GM10847 (cell line): ENCODE results near the gene TSC22D4.

ENCODE experiments used
- POLR2A ChIP-seq: IDR thresholded peaks from 2 replicates; pipeline ENCODE4 v1.6.1; 2011; ENCODE audit not compliant: insufficient read length; ENCODE audit errors: extremely low read depth

TSC22D4 gene

GRCh38 chr7:100492738-100493475, 13.9 kb upstream of the TSC22D4 start:
- TF ChIP-seq POLR2A, result no peak

GRCh38 chr7:100491192-100491578, 12.2 kb upstream of the TSC22D4 start:
- TF ChIP-seq POLR2A, result no peak

DNA sequence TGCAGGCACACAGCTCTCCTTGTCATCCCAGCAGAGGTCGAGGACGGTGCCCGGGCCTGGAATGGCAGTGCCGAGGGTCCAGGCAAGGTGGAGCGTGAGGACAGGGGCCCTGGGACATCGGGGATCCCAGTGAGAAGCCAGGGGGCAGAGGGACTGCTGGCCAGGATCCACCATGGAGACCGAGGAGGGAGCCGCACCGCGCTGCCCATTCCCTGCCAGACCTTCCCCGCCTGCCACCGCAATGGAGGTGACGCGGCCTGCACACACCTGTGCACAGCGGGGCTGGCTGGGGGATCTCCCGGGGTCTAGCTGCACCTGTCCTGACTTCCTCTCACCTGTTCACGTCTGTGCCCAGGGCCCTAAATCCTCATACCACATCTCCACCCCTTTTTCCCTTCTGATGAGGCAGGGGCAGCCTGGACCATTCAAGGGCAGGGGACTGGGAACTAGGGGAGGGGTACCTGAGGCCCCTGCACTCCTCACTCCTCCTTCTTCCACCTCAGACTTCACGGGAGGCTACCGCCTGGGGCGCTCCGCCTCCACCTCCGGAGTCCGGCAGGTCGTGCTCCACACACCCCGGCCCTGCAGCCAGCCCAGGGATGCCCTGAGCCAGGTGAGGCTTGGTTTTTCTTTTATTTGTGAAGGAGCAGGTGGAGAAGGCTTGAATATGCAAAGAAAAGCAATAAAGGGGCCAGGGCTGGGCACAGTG, 11.6 kb upstream of the TSC22D4 start:
- no peak for TF ChIP-seq POLR2A

DNA sequence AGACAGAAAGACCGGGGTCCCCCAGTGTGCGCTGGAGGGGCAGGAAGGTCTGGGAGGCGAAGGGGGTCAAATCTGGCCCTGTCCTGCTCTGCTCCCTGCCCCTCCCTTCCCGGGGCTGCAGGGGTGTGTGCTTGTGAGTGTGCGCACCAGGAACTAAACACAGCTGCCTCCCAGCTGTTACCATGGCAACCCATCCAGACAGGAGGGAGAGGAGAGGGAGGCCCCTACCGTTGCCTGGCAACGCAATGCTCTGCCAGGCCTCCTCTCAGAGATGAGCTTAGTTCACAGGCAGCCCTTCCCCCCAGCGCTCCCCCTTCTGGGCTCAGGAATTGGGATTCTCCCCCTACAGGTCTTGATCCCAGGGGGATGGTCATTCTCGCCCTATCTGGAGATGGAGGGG, 10.8 kb upstream of the TSC22D4 start:
- TF ChIP-seq POLR2A, result no peak

DNA sequence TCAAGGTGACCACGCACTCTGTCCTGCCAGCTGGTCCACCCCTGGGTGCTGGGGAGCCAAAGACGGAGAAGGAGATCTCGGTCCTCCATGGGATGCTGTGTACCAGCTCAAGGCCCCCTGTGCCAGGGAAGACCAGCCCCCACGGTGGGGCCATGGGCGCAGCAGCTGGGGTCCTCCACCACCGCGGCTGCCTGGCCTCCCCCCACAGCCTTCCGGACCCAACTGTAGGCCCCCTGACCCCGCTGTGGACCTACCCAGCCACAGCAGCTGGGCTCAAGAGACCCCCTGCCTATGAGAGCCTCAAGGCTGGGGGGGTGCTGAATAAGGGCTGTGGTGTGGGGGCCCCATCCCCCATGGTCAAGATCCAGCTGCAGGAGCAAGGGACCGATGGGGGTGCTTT, 10.1 kb upstream of the TSC22D4 start:
- TF ChIP-seq POLR2A, result no peak

- TF ChIP-seq POLR2A, result no peak
These were observed 9.5 kb upstream of the TSC22D4 start for GRCh38 chr7:100488333-100489095.

GRCh38 chr7:100486753-100487446, 7.9 kb upstream of the TSC22D4 start:
- TF ChIP-seq POLR2A, result no peak

- no peak for TF ChIP-seq POLR2A
These were observed 7.2 kb upstream of the TSC22D4 start for GRCh38 chr7:100486111-100486636.

GRCh38 chr7:100485471-100485876, 6.5 kb upstream of the TSC22D4 start:
- TF ChIP-seq POLR2A, result no peak

GRCh38 chr7:100484673-100485045, 5.6 kb upstream of the TSC22D4 start:
- no peak for TF ChIP-seq POLR2A

- TF ChIP-seq POLR2A, result no peak
These were observed 5.0 kb upstream of the TSC22D4 start, which contains the start of gene NYAP1 for GRCh38 chr7:100483722-100484672. TSS of gene NYAP1 (plus strand) at chr7:100483927. CDS start at chr7:100485312, 1,385 bp downstream.

DNA sequence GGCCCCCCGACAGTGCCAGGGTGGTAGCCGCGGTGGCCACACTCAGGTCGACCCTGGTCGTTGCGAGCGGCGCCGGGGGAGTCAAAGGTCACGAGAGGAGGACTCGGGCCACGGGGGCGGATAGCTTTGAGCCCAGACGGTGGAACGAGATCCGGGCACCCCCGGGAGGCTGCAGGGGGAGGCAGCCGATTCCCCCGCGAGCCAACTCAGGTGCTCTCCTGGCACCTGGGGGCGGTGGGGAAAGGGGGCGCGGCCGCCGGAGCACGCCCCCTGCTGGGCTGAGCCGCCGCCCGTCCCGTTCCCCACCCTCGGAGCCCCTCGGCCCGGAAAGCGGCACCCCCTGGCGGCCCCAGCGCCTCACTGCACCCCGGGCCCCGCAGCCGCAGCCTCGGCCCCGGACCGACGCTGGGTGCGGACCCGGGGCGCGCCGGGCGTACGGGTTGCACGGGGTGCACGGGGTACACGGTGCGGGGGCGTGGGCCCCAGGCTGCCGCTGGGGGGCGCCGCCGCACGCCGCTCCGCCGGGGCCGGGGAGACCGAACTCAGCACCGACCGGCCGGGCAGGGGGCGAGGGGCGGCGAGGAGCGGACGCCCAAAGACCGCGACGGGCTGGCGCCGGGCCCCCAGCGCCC, 4.2 kb upstream of the TSC22D4 start:
- no peak for TF ChIP-seq POLR2A

GRCh38 chr7:100482728-100483089, 3.7 kb upstream of the TSC22D4 start:
- no peak for TF ChIP-seq POLR2A

DNA sequence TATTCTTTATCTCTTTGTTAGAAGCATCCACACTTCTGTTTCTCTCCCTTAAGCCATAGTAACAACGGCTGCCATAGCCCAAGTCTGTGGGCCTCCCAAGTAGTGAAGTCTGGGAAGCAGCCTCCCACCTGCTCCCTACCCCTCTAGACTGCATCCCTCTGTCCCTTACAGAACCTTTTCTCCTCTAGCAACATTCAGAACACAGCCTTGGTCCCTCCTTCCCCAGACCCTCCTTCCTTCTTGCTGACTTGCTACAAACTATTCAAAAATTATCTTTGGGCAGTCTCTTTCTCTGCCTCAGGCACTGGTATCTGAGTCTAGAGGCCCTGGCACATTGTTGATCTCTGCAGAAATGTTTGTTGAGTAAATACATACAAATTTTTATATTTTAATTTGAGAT, 2.5 kb upstream of the TSC22D4 start:
- TF ChIP-seq POLR2A, result no peak

DNA sequence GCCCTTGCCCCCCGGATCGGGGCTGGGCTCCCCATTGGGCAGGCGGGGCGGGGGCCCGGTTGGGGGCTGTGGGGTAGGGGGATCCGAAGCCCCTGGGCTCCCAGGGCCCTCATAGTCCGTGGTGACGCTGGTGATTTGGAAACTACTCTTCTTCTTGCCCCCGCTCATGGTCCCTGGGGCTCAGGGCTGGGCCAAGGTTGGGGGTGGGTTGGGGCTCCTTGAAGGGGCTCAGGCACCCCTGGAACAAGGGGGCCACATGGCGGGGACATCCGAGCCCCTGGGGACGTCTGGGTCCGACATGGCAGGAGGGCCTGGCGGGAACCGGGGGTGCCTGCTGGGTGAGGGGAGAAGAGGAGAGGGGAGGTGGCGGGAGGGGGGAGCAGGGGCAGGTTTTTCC, 1.1 kb downstream of the TSC22D4 start:
- no peak for TF ChIP-seq POLR2A
